ENCODE measurements around the gene SLC26A5.

DNA sequence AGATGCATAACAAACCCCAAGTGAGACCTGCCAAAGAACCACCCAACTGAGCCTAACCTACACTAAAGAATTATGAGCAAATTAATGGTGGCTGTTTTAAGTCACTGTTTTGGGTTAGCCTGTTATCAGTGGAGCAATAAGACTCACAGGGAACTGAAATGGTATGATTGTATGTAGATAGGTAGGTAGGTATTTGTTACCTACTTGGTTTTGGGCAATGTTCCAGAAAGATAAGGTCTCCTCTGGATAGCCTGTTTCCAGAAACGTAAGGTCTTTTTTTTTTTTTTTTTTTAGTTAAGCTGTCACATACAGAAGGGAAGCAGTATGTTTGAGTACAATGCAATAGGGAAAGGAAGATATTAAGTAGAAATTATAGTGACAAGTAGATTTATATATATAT lies 50.9 kb downstream of the SLC26A5 start:
- TF ChIP-seq, protein P1, sequence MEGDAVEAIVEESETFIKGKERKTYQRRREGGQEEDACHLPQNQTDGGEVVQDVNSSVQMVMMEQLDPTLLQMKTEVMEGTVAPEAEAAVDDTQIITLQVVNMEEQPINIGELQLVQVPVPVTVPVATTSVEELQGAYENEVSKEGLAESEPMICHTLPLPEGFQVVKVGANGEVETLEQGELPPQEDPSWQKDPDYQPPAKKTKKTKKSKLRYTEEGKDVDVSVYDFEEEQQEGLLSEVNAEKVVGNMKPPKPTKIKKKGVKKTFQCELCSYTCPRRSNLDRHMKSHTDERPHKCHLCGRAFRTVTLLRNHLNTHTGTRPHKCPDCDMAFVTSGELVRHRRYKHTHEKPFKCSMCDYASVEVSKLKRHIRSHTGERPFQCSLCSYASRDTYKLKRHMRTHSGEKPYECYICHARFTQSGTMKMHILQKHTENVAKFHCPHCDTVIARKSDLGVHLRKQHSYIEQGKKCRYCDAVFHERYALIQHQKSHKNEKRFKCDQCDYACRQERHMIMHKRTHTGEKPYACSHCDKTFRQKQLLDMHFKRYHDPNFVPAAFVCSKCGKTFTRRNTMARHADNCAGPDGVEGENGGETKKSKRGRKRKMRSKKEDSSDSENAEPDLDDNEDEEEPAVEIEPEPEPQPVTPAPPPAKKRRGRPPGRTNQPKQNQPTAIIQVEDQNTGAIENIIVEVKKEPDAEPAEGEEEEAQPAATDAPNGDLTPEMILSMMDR (IDR thresholded peaks at IDR 0.05), result no peak
- TF ChIP-seq EZH2 (IDR thresholded peaks at IDR 0.05), result no peak

All from neural progenitor cell (in vitro differentiated cells).